ENCODE measurements around the gene FBXW9. TPM values are rescaled to one million over a fixed set of nuclear protein-coding genes. Genes with fewer than 3 reads are reported as not detected.
"Not testable (repeated sequence)": the region's sequence is repeated elsewhere in the genome, so short reads cannot be mapped to it uniquely, and the experiment has no call there.

Gene FBXW9
- total RNA-seq, 2 experiments from 2014 or later: 5.3 to 5.9 TPM

DNA sequence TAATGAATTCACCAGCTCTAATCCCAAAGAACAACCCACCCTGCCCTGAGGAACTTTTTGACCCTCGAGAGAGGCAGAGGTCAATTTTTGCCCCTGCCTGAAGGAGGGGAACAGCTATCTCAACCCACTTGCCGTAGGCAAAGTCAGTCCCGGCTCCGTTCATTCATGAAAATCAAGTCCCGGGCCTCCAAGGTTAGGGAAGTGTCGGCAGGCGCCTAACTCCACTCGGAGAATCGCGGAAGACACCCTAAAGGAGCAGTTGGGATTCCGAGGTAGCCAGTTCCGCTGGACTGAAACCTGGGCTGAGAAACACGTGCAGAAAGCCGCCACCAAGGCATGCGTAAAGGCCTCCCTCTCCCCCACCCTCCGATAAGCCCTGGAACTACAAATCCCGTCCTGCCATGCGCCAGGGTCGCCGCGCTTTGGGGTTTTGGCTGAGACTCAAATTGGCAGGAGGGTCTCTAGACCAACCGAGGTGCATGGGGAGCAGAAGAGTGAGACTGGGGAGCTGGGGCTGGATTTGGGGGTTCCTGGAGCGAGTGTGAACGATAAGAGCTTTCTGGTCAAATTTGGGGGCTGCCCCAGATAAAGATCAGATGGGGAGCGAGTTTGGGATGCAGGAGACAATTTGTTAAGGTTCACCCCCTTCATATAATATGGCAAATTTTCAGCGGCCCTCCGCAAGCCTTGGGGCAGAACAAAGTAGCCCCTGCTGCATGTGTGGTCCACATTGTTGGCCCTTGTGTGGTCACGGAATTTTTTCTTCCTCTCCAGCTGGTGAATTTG is 27.4 kb upstream of the FBXW9 start, which contains the start of gene TNPO2:
TSS of gene TNPO2 (minus strand) at position 292 of the 786 bp plus-strand sequence. CDS start 2,955 bp downstream, outside the sequence.
- DNase-seq: peak; percentile 81
- ChIA-PET CTCF (interaction anchor here (0.9 to 2.6 kb wide), 9 partner anchors 10 to 124 kb away, joined by 3 to 22 read pairs (median 5); partner anchors contain the start of gene TRIR), POLR2A (interaction anchor here (0.7 to 1.3 kb wide), 2 partner anchors 8 to 10 kb away, joined by 3 read pairs; no protein-coding TSS in a partner anchor)
- H3K27me3 Mint-ChIP-seq: no peaks in the 10 kb centered on the region
- no peaks in the 10 kb centered on the region for H3K9me3 Mint-ChIP-seq
- H3K36me3 Mint-ChIP-seq (ENCODE audit: low read depth): peaks cover 27% of the 10 kb centered on the region
- H3K4me3 Mint-ChIP-seq: peak within 1 kb of the TSS; percentile 86
- H3K4me1 Mint-ChIP-seq: peaks cover 32% of the 10 kb centered on the region
- peak within 1 kb of the TSS; percentile 93 for H3K27ac Mint-ChIP-seq

DNA sequence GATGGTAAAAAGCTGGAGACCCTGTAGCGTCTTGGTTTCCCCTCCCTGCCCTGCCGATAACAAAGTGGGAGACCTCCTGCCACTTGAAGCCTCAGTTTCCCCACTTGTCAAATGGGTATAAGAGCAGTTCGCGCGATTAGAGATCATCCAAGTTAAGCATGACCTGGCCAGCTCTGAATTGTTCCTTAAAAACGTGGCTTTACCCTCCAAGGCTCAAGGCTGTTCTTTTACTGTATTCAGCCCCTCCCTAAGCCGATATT is 26.9 kb upstream of the FBXW9 start:
- Mint-ChIP-seq H3K36me3 (ENCODE audit: low read depth) (peaks cover 28% of the 10 kb centered on the region), H3K9me3 (no peaks in the 10 kb centered on the region), H3K27me3 (no peaks in the 10 kb centered on the region), H3K4me3 (peak overlapping the region; percentile 86), H3K27ac (peak overlapping the region; percentile 93), H3K4me1 (peaks cover 37% of the 10 kb centered on the region)
- ChIA-PET POLR2A (interaction anchor here (0.7 to 1.6 kb wide), 3 partner anchors 8 to 11 kb away, joined by 3 to 8 read pairs (median 3); partner anchors contain the start of gene TRIR), CTCF (interaction anchor here (0.9 to 2.6 kb wide), 7 partner anchors 10 to 74 kb away, joined by 3 to 22 read pairs (median 6); partner anchors contain the start of gene TRIR)
- DNase-seq: no peak

DNA sequence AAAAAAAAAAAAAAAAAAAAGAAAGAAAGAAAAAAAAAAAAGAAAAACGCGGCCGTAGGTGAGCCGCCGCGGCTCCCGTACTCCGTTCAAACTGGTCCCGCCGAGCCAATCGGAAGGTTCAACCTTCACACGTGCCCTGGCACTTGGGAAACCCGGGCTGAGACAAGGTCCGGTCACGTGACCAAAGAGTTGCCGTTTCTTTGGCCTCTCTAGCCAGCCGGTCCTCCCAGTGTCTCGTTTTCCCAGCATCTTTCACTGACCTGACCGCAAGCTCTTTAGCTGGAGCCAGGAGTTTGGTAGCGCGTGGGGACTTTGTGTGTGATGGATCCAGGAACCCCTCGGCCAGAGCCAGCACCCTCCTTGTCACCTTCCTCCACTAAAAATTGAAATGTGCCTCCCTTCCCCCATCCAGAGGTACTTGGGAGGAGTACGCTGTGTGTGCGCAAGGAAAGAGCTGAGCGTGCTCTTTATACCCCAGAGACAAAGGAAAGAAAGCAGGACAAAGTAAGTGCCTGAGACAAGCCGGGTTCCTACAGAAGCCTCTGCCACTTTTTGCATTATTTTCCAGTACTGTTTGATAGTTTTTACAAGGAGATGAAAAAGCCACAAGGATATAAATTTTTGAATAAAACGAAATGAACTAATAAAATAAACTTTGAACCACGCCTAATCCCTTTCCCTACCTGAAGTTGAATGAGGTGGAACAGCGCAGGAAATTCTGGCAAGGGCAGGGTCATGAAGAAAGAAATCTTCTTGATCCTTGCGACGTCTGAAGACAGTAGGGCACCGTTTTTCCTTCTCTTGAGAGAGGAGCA is 26.3 kb upstream of the FBXW9 start:
- peak overlapping the region; percentile 86 for H3K4me3 Mint-ChIP-seq
- ChIA-PET POLR2A (interaction anchor here (1.1 to 1.6 kb wide), 3 partner anchors 9 to 69 kb away, joined by 3 to 8 read pairs (median 4); partner anchors contain the start of genes JUNB and TRIR), CTCF (interaction anchor here (0.6 to 2.6 kb wide), 10 partner anchors 9 to 74 kb away, joined by 3 to 22 read pairs (median 4); partner anchors contain the start of gene TRIR)
- peaks cover 37% of the 10 kb centered on the region for H3K4me1 Mint-ChIP-seq
- H3K36me3 Mint-ChIP-seq (ENCODE audit: low read depth): peaks cover 27% of the 10 kb centered on the region
- peak overlapping the region; percentile 93 for H3K27ac Mint-ChIP-seq
- H3K27me3 Mint-ChIP-seq: no peaks in the 10 kb centered on the region
- H3K9me3 Mint-ChIP-seq: no peaks in the 10 kb centered on the region
- DNase-seq: peak; percentile 98

DNA sequence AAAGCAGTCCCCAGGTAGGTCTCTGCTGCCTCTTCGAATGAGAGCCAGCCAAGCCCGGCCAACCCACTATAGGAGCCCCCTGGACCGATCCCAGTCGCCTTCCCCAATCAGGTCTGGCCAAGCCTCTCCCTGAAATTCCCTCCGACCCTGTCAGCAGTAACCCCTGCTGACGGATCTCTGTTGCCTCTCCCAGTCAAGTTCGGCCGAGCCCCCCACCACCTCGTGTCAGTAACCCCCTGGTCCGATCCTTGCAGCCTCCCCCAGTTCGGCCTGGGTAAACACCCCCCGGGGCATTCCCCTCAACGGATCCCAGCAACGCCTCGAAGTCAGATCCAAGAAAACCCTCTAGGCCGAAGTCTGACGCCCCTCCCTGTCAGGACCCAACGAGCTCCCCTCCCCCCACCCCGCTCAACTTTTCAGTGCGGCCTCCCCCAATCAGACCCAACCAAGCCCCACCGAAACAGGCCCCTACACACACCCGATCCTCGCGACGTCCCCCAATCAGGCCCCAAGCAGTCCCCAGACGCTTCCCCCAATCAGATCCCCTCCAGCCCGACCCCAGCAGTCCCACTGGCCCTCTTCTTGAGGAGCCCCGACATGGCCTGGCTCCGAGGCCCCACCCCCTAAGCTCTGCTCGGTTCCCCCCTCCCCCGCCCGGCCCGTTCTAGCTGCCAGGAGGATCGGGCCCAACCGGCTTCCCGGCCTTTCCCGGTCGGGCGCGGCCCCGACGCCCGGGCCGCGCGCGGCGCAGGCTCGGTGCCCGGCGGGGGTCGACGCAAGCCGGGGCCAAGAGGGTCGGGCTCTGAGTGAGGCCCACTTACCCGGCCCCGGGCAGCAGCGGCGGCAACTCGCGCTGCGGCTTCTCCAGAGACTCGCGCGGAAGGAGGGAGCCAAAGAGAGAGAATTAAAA is 25.5 kb upstream of the FBXW9 start:
- Mint-ChIP-seq H3K27ac (peak overlapping the region; percentile 95), H3K36me3 (ENCODE audit: low read depth) (peaks cover 26% of the 10 kb centered on the region), H3K4me1 (peaks cover 38% of the 10 kb centered on the region), H3K9me3 (no peaks in the 10 kb centered on the region), H3K4me3 (peak overlapping the region; percentile 95), H3K27me3 (no peaks in the 10 kb centered on the region)
- CTCF ChIA-PET: interaction anchor here (0.5 to 2.1 kb wide), 8 partner anchors 8 to 169 kb away, joined by 3 to 6 read pairs (median 3); partner anchors contain the start of gene GCDH
- POLR2A ChIA-PET: interaction anchor here (1.1 to 1.6 kb wide), 2 partner anchors 12 to 70 kb away, joined by 4 to 8 read pairs; partner anchors contain the start of genes JUNB and TRIR
- peak; percentile 55 for DNase-seq

DNA sequence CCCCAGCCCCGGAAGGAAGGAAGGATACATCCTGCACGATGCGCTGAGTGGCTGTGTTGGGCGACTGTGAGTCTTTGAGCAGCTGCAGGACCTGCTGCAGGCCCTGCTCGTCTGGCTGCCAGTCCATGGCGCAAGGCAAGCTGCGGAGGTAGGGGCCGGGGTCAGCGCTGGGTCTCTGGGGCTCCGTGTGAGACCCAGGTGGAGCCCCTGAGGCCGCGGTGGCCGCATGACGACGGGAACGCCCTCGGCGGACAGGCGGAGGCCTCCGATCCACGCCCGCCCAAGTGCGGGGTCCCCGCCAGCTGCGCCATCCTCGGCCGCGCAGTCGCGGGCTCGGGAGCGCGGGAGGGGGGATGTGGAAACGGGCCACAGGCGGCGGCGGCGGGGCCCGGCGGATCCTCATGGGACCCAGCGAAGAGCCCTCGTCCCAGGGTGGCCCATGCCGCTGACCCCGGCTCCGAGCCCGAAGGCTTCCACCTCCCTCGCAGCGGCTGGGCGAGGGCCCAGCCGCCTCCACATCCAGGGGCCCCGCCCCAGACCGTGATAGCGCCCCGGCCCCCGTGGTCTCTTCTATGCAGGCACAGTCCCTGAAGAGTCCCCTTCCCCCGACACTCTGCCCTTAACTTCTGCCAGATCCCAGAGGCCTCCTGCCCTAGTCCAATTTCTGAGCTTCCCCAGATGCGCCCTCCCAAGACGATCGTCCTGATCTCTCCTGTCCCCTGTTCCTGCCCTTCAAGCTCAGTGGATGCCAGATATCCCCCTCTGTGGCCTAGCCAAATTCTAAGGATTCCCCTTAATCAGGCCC is 24.6 kb upstream of the FBXW9 start:
- no peaks in the 10 kb centered on the region for H3K27me3 Mint-ChIP-seq
- no peaks in the 10 kb centered on the region for H3K9me3 Mint-ChIP-seq
- H3K4me1 Mint-ChIP-seq: peaks cover 39% of the 10 kb centered on the region
- ChIA-PET CTCF (interaction anchor here (0.5 to 2.1 kb wide), 3 partner anchors 10 to 170 kb away, joined by 3 to 6 read pairs (median 3); partner anchors contain the start of gene GCDH), POLR2A (no interaction called here)
- peaks cover 28% of the 10 kb centered on the region for H3K36me3 Mint-ChIP-seq (ENCODE audit: low read depth)
- peak overlapping the region; percentile 95 for H3K27ac Mint-ChIP-seq
- H3K4me3 Mint-ChIP-seq: peak overlapping the region; percentile 95
- DNase-seq: peak; percentile 45

DNA sequence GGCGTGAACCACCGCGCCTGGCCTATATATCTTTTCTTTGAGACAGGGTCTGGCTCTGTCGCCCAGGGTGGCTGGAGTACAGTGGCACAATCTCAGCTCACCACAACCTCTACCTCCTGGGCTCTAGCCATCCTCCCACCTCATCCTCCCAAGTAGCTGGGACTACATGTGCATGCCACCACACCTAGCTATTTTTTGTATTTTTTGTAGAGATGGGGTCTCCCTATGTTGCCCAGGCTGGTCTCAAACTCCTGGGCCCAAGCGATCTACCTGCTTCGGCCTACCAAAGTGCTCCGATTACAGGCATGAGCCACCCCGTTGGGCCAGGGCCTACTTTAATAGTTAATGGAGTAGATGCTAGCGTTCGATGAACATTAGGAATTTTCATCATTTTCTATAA is 23.9 kb upstream of the FBXW9 start:
- Mint-ChIP-seq H3K27ac (peak overlapping the region; percentile 87), H3K36me3 (ENCODE audit: low read depth) (peaks cover 32% of the 10 kb centered on the region), H3K27me3 (no peaks in the 10 kb centered on the region), H3K4me1 (peaks cover 39% of the 10 kb centered on the region), H3K4me3 (peak overlapping the region; percentile 79), H3K9me3 (no peaks in the 10 kb centered on the region)
- POLR2A ChIA-PET: no interaction called here
- CTCF ChIA-PET: interaction anchor here (0.5 to 2.1 kb wide), 2 partner anchors 13 to 1117 kb away, joined by 3 to 6 read pairs; no protein-coding TSS in a partner anchor
- DNase-seq: no peak

DNA sequence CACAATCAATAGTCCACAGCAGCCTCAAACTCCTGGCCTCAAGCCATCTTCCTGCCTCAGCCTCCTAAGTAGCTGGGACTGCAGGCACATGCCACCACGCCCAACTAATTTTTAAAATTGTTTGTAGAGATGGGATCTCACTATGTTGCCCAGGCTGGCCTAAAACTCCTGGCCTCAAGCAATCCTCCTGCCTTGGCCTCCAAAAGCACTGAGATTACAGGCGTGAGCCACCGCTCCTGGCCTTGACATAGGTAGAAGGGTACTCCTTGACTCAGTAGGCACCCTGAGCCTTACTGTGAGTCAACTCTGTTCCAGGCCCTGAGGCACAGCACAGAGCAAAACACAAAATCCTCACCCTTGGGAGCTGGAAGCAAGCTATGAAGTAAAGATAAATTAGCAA is 19.5 kb upstream of the FBXW9 start:
- Mint-ChIP-seq H3K4me1 (peaks cover 19% of the 10 kb centered on the region), H3K27me3 (no peaks in the 10 kb centered on the region), H3K9me3 (no peaks in the 10 kb centered on the region), H3K27ac (no peak overlapping the region), H3K4me3 (no peak overlapping the region), H3K36me3 (ENCODE audit: low read depth) (peaks cover 49% of the 10 kb centered on the region)
- ChIA-PET POLR2A (no interaction called here), CTCF (interaction anchor here (1.9 kb wide), 1 partner anchor 18 kb away, joined by 6 read pairs; no protein-coding TSS in a partner anchor)
- DNase-seq: no peak

DNA sequence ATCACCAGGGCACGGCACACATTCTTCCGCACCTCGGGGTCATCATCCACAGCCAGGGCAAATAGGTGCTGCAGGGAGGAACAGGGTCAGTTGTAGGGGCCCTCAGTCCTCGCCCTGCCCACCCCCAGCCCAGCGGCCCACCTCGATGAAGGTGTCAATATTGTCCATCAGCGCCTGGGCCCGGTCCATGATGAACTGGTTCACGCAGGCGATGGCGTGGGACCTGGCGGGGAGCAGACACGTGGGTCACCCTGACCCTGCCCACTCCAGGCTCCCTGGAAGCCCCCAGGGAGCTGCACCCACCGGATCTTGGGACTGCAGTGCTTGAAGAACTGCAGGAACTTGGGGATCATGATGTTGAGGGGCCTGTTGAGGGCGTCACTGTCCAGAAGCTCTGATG is 18.7 kb upstream of the FBXW9 start:
- no peaks in the 10 kb centered on the region for H3K27me3 Mint-ChIP-seq
- peaks cover 52% of the 10 kb centered on the region for H3K36me3 Mint-ChIP-seq (ENCODE audit: low read depth)
- no peak for DNase-seq
- no peaks in the 10 kb centered on the region for H3K9me3 Mint-ChIP-seq
- no peak overlapping the region for H3K27ac Mint-ChIP-seq
- CTCF ChIA-PET: interaction anchor here (1.9 kb wide), 1 partner anchor 19 kb away, joined by 6 read pairs; no protein-coding TSS in a partner anchor
- H3K4me1 Mint-ChIP-seq: peaks cover 13% of the 10 kb centered on the region
- POLR2A ChIA-PET: no interaction called here
- no peak overlapping the region for H3K4me3 Mint-ChIP-seq

DNA sequence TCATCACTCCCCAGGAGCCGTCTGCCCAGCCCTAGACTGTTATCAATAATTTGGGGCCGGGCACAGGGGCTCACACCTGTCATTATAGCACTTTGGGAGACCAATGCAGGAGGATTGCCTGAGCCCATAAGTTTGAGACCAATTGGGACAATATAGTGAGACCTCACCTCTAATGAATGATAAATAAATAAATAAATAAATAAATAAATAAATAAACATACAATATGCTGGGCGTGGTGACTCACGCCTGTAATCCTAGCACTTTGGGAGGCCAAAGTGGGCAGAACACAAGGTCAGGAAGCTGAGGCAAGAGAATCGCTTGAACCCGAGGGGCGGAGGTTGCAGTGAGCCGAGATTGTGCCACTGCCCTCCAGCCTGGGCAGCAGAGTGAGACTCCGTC is 16.9 kb upstream of the FBXW9 start:
- POLR2A ChIA-PET, H3K4me3 Mint-ChIP-seq, H3K4me1 Mint-ChIP-seq, DNase-seq, H3K27me3 Mint-ChIP-seq, H3K9me3 Mint-ChIP-seq, H3K27ac Mint-ChIP-seq: not testable (repeated sequence)
- H3K36me3 Mint-ChIP-seq (ENCODE audit: low read depth): peaks cover 47% of the 10 kb centered on the region
- CTCF ChIA-PET: interaction anchor here (1.0 to 1.4 kb wide), 2 partner anchors 9 to 45 kb away, joined by 3 read pairs; no protein-coding TSS in a partner anchor

DNA sequence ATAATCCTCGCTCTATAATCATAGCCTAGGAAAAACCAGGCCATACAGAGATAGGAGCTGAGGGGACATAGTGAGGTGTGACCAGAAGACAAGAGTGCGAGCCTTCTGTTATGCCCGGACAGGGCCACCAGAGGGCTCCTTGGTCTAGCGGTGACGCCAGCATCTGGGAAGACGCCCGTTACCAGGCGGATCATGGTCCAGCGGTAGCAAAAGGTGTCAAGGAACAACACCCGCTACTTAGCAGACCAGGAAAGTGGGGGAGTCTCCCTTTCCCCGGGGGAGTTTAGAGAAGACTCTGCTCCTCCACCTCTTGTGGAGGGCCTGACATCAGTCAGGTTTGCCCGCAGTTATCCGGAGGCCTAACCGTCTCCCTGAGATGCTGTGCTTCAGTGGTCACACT is 15.6 kb upstream of the FBXW9 start:
- POLR2A ChIA-PET, H3K4me3 Mint-ChIP-seq, H3K4me1 Mint-ChIP-seq, H3K27ac Mint-ChIP-seq, CTCF ChIA-PET, H3K27me3 Mint-ChIP-seq, H3K9me3 Mint-ChIP-seq, DNase-seq: not testable (repeated sequence)
- H3K36me3 Mint-ChIP-seq (ENCODE audit: low read depth): peaks cover 46% of the 10 kb centered on the region

DNA sequence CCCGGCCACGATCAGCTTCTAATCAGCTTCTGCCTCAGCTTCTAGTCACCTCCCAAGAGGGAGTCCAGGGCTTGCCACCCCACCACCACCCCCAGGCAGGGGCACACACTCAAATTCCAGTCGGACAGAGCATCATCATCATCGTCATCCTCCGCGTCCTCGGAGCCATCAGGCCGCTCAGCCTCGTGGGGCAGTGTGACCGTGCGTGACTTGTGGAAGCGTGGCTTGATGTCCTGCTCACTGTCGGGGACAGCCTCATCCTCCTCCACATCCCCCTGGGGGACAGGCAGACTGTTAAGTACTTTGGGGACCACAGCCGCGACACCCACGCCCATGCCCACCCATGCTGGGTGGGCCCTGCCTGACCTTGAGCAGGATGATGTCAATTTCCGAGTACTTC is 14.8 kb upstream of the FBXW9 start:
- peaks cover 50% of the 10 kb centered on the region for H3K36me3 Mint-ChIP-seq (ENCODE audit: low read depth)
- ChIA-PET POLR2A (no interaction called here), CTCF (no interaction called here)
- H3K4me3 Mint-ChIP-seq: no peak overlapping the region
- no peaks in the 10 kb centered on the region for H3K4me1 Mint-ChIP-seq
- no peaks in the 10 kb centered on the region for H3K27me3 Mint-ChIP-seq
- no peak for DNase-seq
- H3K9me3 Mint-ChIP-seq: no peaks in the 10 kb centered on the region
- no peak overlapping the region for H3K27ac Mint-ChIP-seq
